Globus pallidus (tissue), 1 donor: ENCODE data around the gene INIP.

Experiments
- DNase-seq: peaks from one replicate; pipeline ENCODE4 v3.0.0-alpha.2; 2015; ENCODE audit warnings: low spot score

Gene INIP

GRCh38 chr9:112717661-112718331 is at the start of gene INIP:
Gene INIP (minus strand): TSS chr9:112718117. CDS start chr9:112716485, 1,632 bp downstream.
- peak; percentile 96 for DNase-seq

GRCh38 chr9:112765281-112765680 is 47.4 kb upstream of the INIP start:
- DNase-seq, result no peak

GRCh38 chr9:112764837-112765236 is 46.9 kb upstream of the INIP start:
- DNase-seq, result no peak

GRCh38 chr9:112764344-112764743 is 46.4 kb upstream of the INIP start:
- no peak for DNase-seq

GRCh38 chr9:112762726-112763518 is 45.0 kb upstream of the INIP start:
- no peak for DNase-seq

- no peak for DNase-seq
These were observed 44.2 kb upstream of the INIP start for GRCh38 chr9:112761912-112762655.

GRCh38 chr9:112760821-112761220 is 42.9 kb upstream of the INIP start:
- DNase-seq, result no peak

GRCh38 chr9:112757940-112758339 is 40.0 kb upstream of the INIP start:
- no peak for DNase-seq

GRCh38 chr9:112757282-112757883 is 39.5 kb upstream of the INIP start:
- DNase-seq, result no peak

- no peak for DNase-seq
These were observed 37.8 kb upstream of the INIP start for GRCh38 chr9:112755675-112756074.

- DNase-seq, result no peak
These were observed 37.1 kb upstream of the INIP start for GRCh38 chr9:112755016-112755427.

GRCh38 chr9:112754578-112754977 is 36.7 kb upstream of the INIP start:
- no peak for DNase-seq

GRCh38 chr9:112753725-112754124 is 35.8 kb upstream of the INIP start:
- no peak for DNase-seq

GRCh38 chr9:112752334-112753125 is 34.6 kb upstream of the INIP start:
- DNase-seq, result no peak

- peak; percentile 75 for DNase-seq
These were observed 33.3 kb upstream of the INIP start for GRCh38 chr9:112751056-112751795.

GRCh38 chr9:112750764-112751055 is 32.8 kb upstream of the INIP start:
- no peak for DNase-seq

- DNase-seq, result peak; percentile 93
These were observed 32.3 kb upstream of the INIP start, which contains the start of gene SNX30 for GRCh38 chr9:112750016-112750763. Gene SNX30 (plus strand): TSS chr9:112750760. CDS start chr9:112751002, 242 bp downstream.

GRCh38 chr9:112747094-112747493 is 29.2 kb upstream of the INIP start:
- DNase-seq, result peak; percentile 99

GRCh38 chr9:112744177-112744576 is 26.3 kb upstream of the INIP start:
- no peak for DNase-seq

- DNase-seq, result peak; percentile 46
These were observed 25.4 kb upstream of the INIP start for GRCh38 chr9:112743216-112743836.
